Activated T-helper 2 cell treated with anti-CD3 and anti-CD28 coated beads, Interferon-gamma antibody, Interleukin-2, Interleukin-4, amounts not matched to agents 10 μg/mL and 5 μg/mL and 100 μg/mL, durations not matched to agents 14 hours and 24 hours and 36 hours (primary cell): ENCODE data around the gene CD34. TPM values are rescaled to one million over a fixed set of nuclear protein-coding genes. Genes with fewer than 3 reads are reported as not detected.

Experiments used
- DNase-seq: peaks from one replicate; pipeline ENCODE4 v3.0.0; 2021; ENCODE audit warnings: low spot score
- H3K27ac Mint-ChIP-seq: one replicate; pipeline ENCODE4 v1.8.0; 2021; ENCODE audit warnings: mixed read lengths
- H3K27me3 Mint-ChIP-seq: one replicate; pipeline ENCODE4 v1.8.0; 2021; ENCODE audit warnings: low read depth, mixed read lengths
- H3K36me3 Mint-ChIP-seq: one replicate; pipeline ENCODE4 v1.8.0; 2021; ENCODE audit warnings: low read depth, mixed read lengths
- H3K4me1 Mint-ChIP-seq: one replicate; pipeline ENCODE4 v1.8.0; 2021; ENCODE audit warnings: low read depth, mixed read lengths
- H3K4me3 Mint-ChIP-seq: one replicate; pipeline ENCODE4 v1.8.0; 2021; ENCODE audit warnings: low read depth, mild to moderate bottlenecking, moderate library complexity, mixed read lengths
- H3K9me3 Mint-ChIP-seq: one replicate; pipeline ENCODE4 v1.8.0; 2021; ENCODE audit warnings: mixed read lengths
- intact Hi-C: fragments of 100-400 bp; cut with micrococcal nuclease; formaldehyde crosslinking; loops from one replicate; pipeline ENCODE4 v1.15.1; 2023
- total RNA-seq: library from RNA; stranded (reverse); gene quantifications from 2 replicates; pipeline ENCODE4 v1.2.3, GENCODE V29; 2022

Gene CD34
- total RNA-seq, 1 donor from 2014 or later: not detected

DNA sequence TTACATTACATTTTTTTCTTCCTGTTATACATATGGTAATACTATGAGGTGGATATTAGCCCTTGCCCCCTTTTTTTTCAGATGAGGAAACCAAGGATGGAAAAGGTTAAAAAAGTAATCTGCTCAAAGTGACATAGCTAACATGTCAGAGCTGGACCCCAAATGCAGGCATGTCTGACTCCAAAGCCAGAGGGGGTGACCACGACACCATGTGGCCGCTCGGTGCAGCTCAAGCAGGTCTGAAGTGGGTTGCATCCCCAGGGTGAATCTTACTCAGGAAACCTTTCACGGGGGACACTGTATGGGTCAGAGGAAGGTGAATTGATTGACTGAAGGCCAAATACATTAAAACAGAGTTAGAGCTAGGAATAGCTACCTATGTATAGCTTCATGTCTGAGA lies 34.8 kb downstream of the CD34 start:
- H3K4me3 Mint-ChIP-seq: no peak overlapping the region
- no peaks in the 10 kb centered on the region for H3K9me3 Mint-ChIP-seq
- H3K27ac Mint-ChIP-seq: no peak overlapping the region
- no peak for DNase-seq
- intact Hi-C loops: no loop called here
- peaks cover 56% of the 10 kb centered on the region for H3K4me1 Mint-ChIP-seq
- H3K27me3 Mint-ChIP-seq: no peaks in the 10 kb centered on the region
- H3K36me3 Mint-ChIP-seq: no peaks in the 10 kb centered on the region

DNA sequence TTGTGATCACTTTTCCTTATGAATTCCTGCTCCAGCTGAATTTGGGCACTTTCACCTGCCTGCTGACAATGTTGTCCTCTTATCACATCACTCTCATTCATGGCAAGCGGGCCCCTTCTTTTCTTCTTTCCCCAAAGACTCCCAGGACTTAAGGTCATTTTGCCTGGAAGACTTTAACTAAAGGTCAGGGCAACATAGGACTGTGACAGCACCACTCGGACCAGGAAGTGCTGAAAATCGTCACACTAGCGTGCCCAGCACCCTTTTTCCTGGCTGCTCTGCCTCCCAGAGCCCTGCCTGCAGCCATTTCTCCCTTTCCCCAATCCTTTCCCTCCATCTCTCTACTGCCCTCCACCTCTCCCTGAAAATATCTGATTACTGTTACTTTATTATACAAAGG lies 35.4 kb downstream of the CD34 start:
- Mint-ChIP-seq H3K27ac (peak overlapping the region; percentile 5), H3K4me3 (no peak overlapping the region), H3K4me1 (peaks cover 62% of the 10 kb centered on the region), H3K27me3 (no peaks in the 10 kb centered on the region), H3K36me3 (no peaks in the 10 kb centered on the region), H3K9me3 (no peaks in the 10 kb centered on the region)
- intact Hi-C loops: no loop called here
- no peak for DNase-seq

DNA sequence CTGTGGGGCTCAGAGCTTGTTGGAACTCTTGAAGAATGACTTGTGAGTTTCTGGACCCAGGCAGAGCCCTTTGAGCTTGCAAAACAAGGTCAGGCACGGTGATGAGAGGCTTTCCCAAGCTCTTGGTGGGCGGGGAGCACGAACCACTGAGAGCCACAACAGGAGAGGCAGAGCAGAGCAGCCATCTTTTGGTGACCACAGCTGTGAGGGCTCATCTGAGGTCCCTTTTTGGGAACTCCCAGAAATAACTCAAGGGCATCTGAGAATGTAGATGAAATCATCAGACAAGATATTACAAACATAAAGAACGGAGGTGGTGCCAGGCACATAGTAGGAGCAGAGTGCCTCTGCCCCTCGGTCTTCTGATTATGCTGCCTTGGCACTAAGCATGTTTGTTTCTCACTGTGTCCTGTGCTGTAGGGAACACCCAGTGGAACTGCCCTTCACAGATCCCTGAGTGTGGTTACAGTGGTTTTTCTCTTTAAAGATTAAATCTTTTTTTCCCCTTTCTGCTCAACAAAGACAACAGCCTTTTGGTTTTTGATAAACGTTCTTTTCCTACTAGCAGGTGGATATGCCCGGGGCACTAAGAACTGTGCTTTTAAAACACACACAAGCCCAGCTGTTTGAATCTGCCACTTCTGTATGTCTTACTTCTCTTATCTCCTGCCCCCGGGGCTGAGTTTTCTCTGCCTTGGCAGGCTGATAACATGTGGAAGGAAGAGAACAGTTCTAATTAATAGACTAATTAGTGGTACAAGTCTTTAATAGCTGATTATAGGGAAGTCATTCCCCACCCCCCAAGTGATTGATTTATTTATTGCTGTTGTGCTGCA lies 37.7 kb downstream of the CD34 start:
- DNase-seq: peak; percentile 51
- Mint-ChIP-seq H3K4me3 (peak overlapping the region; percentile 52), H3K36me3 (no peaks in the 10 kb centered on the region), H3K9me3 (no peaks in the 10 kb centered on the region), H3K27me3 (no peaks in the 10 kb centered on the region), H3K4me1 (peaks cover 65% of the 10 kb centered on the region), H3K27ac (peak overlapping the region; percentile 94)
- intact Hi-C loops: loop anchor here (1.0 kb wide), 2 partner anchors 10 to 47 kb away; no protein-coding TSS in a partner anchor

DNA sequence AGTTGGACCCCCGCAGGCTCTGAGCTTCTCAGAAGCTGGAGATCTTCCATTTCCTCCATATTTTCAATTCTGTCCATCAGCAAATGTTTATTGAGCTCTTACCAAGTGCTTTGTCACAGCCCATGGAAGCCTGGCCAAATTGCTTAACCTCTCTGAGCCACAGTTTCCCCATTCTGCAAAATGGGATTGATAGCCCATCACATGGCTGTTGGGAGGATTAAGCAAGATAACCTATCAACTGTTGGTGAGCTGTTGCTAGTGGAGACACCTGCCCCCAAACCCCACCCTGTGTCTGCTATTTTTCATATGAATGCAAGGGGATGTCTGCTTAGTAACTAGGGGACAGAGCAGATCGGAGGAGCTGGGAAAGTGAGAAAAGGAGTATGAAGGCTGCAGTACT lies 38.3 kb downstream of the CD34 start:
- Mint-ChIP-seq H3K9me3 (no peaks in the 10 kb centered on the region), H3K36me3 (peaks cover 3% of the 10 kb centered on the region), H3K4me3 (peak overlapping the region; percentile 52), H3K4me1 (peaks cover 67% of the 10 kb centered on the region), H3K27ac (peak overlapping the region; percentile 94), H3K27me3 (no peaks in the 10 kb centered on the region)
- intact Hi-C loops: loop anchor here (1.0 kb wide), 2 partner anchors 11 to 46 kb away; no protein-coding TSS in a partner anchor
- DNase-seq: no peak

DNA sequence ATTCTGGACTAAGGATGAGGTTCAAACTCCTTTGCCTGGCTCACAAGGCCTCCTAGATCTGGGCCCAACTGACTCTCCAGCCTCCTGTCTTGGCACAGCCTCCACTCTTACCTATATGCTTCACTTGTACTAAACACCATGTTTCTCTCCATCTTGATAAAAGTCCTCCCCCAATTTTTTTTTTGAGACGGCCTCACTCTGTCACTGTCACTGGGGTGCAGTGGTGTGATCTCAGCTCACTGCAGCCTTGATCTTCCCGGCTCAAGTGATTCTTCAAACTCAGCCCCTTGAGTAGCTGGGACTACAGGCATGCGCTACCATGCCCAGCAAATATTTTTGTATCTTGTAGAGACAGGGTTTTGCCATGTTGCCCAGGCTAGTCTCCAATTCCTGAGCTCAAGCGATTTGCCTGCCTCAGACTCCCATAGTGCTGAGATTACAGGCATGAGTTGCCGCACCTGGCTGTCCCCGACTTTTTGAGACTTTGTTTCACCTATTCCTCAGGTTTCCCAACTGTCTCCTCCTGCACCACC lies 39.7 kb downstream of the CD34 start:
- Mint-ChIP-seq H3K36me3 (peaks cover 17% of the 10 kb centered on the region), H3K4me1 (peaks cover 74% of the 10 kb centered on the region), H3K9me3 (no peaks in the 10 kb centered on the region), H3K27ac (no peak overlapping the region), H3K4me3 (peak overlapping the region; percentile 3), H3K27me3 (no peaks in the 10 kb centered on the region)
- intact Hi-C loops: no loop called here
- no peak for DNase-seq

DNA sequence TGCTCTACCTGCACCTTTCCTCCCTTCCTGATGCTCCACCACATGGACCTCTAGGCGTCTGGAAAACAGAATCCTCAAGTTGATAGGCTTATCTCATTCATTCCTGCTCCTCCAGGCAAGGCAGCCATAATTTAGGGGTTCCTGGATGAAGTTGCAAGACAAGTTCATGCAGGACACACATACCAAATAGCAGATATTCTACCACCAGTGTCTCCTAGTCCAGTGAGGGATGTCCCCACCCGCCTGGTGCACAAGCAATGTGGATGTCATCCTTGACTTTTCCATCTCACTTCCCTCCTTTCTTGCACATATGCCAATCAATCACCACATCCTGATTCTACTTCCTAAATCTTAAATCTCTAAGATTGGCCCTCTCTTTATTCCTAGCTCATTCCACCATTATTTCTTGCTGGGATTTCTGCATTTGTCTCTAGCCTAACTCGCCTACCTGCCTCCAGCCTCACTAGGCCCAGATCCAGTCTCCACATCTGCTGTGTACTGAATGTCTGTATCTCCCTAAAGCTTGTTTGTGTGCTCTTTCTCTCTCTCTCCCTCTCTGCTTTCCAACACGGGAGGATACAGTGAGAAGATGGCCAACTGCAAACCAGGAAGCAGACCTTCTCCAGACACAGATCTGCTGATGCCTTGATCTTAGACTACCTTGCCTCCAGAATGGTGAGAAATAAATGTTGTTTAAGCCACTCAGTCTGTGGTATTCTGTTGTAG lies 40.5 kb downstream of the CD34 start:
- Mint-ChIP-seq H3K9me3 (no peaks in the 10 kb centered on the region), H3K36me3 (peaks cover 23% of the 10 kb centered on the region), H3K4me3 (peak overlapping the region; percentile 87), H3K27ac (peak overlapping the region; percentile 7), H3K27me3 (no peaks in the 10 kb centered on the region), H3K4me1 (peaks cover 73% of the 10 kb centered on the region)
- no peak for DNase-seq
- intact Hi-C loops: no loop called here

DNA sequence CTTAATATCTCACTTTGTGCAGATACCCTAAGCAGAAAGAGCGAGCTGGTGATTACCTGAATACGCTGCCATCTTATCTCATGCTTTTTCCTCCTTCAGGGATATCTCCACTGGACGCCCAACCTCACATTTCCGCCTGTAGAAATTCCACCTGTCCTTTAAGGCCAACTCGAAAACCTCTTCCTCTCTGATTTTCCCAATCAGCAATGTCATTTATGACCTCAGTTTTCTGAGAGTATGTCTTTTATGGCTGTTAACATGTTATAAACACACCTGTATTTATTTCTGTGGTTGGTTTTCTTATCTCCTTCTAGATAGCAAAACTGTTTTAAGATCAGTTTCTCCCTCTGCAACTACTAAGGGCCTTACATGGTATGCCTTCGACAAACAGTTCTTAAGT lies 41.1 kb downstream of the CD34 start:
- Mint-ChIP-seq H3K36me3 (peaks cover 23% of the 10 kb centered on the region), H3K27ac (peak overlapping the region; percentile 71), H3K4me1 (peaks cover 76% of the 10 kb centered on the region), H3K9me3 (no peaks in the 10 kb centered on the region), H3K27me3 (no peaks in the 10 kb centered on the region), H3K4me3 (peak overlapping the region; percentile 87)
- no peak for DNase-seq
- intact Hi-C loops: loop anchor here (1.0 to 2.0 kb wide), 2 partner anchors 13 to 42 kb away; no protein-coding TSS in a partner anchor

DNA sequence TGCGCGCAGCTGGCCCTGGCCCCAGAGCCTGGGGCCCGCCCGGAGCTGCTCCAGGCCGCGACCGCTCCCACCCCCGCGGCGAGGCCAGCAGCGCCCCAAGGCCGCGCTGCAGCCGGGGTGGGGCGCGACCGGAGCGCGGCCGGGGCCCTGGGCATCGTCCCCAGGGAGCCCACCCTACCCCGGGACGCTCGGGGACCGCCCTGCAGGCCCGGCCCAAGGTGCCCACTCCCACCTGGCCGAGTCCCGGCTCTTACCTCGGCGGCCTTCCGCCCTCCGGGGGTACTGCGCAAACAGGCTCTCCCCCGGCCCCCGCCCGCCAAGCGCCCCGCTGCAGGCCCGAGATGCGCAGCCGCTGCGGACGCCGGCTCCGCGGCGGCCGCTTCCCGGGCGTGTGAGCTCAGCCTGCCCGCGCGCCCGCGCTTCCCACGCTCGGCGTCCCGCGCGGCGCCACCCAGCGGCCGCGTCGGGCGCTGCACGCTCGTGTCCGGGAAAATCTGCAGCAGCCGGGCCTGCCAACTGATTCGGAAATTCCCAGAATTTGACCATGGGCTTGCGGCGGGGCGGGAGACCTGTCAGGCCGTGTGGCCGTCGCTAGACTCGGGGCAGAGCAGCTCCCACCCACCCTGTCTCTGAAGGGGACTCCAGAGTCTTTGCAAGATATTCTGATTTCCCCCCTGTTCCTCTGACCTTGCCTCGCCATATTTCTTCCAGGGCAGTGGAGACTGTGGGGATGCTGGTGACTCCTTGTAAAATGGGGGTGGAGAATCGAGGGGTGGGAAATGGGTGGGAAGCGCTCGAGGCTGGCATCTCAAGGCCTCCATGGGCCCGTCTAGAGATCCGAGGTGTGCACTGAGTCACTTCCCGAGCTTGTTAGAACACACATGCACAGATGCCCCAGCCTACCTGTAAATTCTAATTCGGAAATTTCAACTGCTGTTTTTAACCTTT lies 41.9 kb downstream of the CD34 start:
- intact Hi-C loops: loop anchor here (1.0 to 2.0 kb wide), 2 partner anchors 14 to 41 kb away; no protein-coding TSS in a partner anchor
- H3K9me3 Mint-ChIP-seq: no peaks in the 10 kb centered on the region
- peak overlapping the region; percentile 87 for H3K27ac Mint-ChIP-seq
- H3K4me1 Mint-ChIP-seq: peaks cover 79% of the 10 kb centered on the region
- no peaks in the 10 kb centered on the region for H3K27me3 Mint-ChIP-seq
- peak overlapping the region; percentile 89 for H3K4me3 Mint-ChIP-seq
- H3K36me3 Mint-ChIP-seq: peaks cover 30% of the 10 kb centered on the region
- peak; percentile 63 for DNase-seq

DNA sequence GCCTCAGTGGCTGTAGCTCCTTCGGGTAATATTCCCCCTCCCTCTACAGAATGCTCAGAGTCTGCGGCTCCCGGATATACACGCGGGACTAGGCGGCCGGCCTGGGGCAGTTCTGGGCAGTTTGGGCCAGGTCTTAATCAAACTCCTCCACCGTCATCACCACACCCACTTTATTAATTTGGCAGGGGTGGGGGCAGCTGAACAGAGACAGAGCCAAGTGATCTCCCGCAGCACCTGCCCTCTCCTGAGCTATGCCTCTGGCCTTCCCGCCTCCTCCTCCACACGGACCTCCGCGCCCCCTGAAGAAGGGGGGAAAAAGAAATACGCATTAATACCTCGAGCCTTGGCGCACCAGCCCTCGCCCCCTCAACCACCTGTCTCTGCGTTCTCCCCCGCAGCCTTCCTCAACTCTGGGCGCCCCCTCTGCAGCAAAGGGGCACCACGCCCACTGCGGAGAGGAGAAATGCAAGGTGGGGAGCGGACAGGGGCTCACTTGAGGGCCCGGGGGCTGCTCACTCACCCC lies 42.6 kb downstream of the CD34 start:
- H3K9me3 Mint-ChIP-seq: no peaks in the 10 kb centered on the region
- intact Hi-C loops: loop anchor here (2.0 kb wide), 1 partner anchor 14 kb away; no protein-coding TSS in a partner anchor
- H3K4me3 Mint-ChIP-seq: peak overlapping the region; percentile 89
- H3K36me3 Mint-ChIP-seq: peaks cover 35% of the 10 kb centered on the region
- H3K27me3 Mint-ChIP-seq: no peaks in the 10 kb centered on the region
- peaks cover 76% of the 10 kb centered on the region for H3K4me1 Mint-ChIP-seq
- H3K27ac Mint-ChIP-seq: peak overlapping the region; percentile 81
- no peak for DNase-seq

DNA sequence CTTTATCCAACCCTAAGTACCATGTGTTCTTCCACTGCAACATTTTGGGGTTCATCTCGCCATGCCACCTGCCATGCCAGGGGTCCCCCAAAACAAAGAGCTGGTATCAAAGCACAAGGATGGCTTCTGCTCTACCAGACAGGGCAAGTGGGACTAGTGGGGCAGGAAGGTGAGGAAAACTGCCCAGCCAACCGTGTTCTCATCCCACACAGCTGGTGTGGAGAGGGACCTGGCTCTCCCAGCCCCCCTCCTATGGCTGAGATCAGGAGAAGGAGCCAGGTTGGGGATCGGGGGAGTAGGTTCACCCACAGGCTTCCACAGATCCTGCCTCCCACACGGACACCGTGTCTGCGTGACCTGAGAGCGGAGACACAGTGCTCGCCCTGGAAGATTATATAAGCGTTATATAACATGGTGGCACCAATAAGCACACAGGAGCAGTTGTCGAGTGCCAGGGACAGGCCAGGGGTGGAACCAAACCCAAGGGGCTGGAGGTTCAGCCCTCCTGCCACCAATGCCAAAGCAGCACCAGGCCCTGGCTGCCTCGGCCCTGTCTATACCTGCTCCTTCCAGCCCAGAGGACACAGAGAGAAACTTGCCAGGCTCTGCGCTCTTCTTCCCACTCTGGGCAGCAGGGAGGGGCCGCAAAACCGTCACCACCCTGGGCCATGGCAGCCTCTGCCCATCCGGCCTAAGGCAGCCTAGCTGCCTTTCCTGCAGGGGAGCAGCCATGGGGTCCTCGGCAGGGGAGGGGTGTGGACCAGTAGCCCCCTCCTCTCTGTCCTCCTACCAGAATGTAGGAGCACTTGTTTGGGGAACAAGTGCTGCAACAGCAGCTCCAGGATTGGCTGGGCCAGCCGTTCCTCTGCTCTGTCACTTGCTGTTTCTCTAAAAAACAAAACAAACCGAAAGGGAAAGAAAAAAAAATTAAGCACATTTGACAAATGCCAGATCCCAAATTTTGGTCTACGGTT lies 43.5 kb downstream of the CD34 start:
- H3K27me3 Mint-ChIP-seq: no peaks in the 10 kb centered on the region
- H3K36me3 Mint-ChIP-seq: peaks cover 44% of the 10 kb centered on the region
- peak overlapping the region; percentile 89 for H3K4me3 Mint-ChIP-seq
- no peak for DNase-seq
- H3K27ac Mint-ChIP-seq: peak overlapping the region; percentile 81
- no peaks in the 10 kb centered on the region for H3K9me3 Mint-ChIP-seq
- peaks cover 76% of the 10 kb centered on the region for H3K4me1 Mint-ChIP-seq
- intact Hi-C loops: loop anchor here (2.0 kb wide), 1 partner anchor 15 kb away; no protein-coding TSS in a partner anchor
